Mesothelial cell of epicardium (in vitro differentiated cells): ENCODE data around the gene KLK3. TPM values are rescaled to one million over a fixed set of nuclear protein-coding genes. Genes with fewer than 3 reads are reported as not detected.

ENCODE experiments used
- DNase-seq, 2 experiments: peaks; one replicate each; pipeline ENCODE4 v3.0.0; 2021; ENCODE audit warnings: low spot score in 2 of 2; ENCODE audit not compliant: unreplicated experiment in 2 of 2
- H3K27ac Mint-ChIP-seq: 2 replicates; pipeline ENCODE4 v1.8.0; 2021; ENCODE audit warnings: mixed read lengths
- H3K27me3 Mint-ChIP-seq: 2 replicates; pipeline ENCODE4 v1.8.0; 2021; ENCODE audit warnings: low read depth, mixed read lengths
- H3K36me3 Mint-ChIP-seq: 2 replicates; pipeline ENCODE4 v1.8.0; 2021; ENCODE audit warnings: mixed read lengths
- H3K4me1 Mint-ChIP-seq: 2 replicates; pipeline ENCODE4 v1.8.0; 2021; ENCODE audit warnings: mixed read lengths
- H3K4me3 Mint-ChIP-seq: 2 replicates; pipeline ENCODE4 v1.8.0; 2021; ENCODE audit warnings: mild to moderate bottlenecking, moderate library complexity, mixed read lengths
- H3K9me3 Mint-ChIP-seq: 2 replicates; pipeline ENCODE4 v1.8.0; 2021; ENCODE audit warnings: mixed read lengths
- CTCF ChIP-seq: fragments of 200-600 bp; sonication (generic); IDR thresholded peaks from one replicate; pipeline ENCODE4 v1.5.0; 2021; ENCODE audit warnings: antibody characterized with exemption; ENCODE audit not compliant: unreplicated experiment
- total RNA-seq: library from RNA; stranded (reverse); gene quantifications from 3 replicates; pipeline ENCODE4 v1.2.1, GENCODE V29; 2021

The KLK3 gene
- total RNA-seq, 1 donor from 2014 or later: not detected

- peaks cover 71% of the 10 kb centered on the region for H3K27me3 Mint-ChIP-seq
- no peak for TF ChIP-seq CTCF
- peaks cover 9% of the 10 kb centered on the region for H3K9me3 Mint-ChIP-seq
- H3K4me3 Mint-ChIP-seq: no peak overlapping the region
- no peak for DNase-seq
- H3K36me3 Mint-ChIP-seq: peaks cover 1% of the 10 kb centered on the region
- H3K4me1 Mint-ChIP-seq: peaks cover under 1% of the 10 kb centered on the region
- no peak overlapping the region for H3K27ac Mint-ChIP-seq
Measured at GRCh38 chr19:50843205-50843604, 11.5 kb upstream of the KLK3 start.

GRCh38 chr19:50843701-50844221 lies 11.0 kb upstream of the KLK3 start:
- peaks cover 75% of the 10 kb centered on the region for H3K27me3 Mint-ChIP-seq
- peaks cover 1% of the 10 kb centered on the region for H3K36me3 Mint-ChIP-seq
- DNase-seq: no peak
- no peaks in the 10 kb centered on the region for H3K4me1 Mint-ChIP-seq
- no peak overlapping the region for H3K4me3 Mint-ChIP-seq
- no peak for TF ChIP-seq CTCF
- peaks cover 9% of the 10 kb centered on the region for H3K9me3 Mint-ChIP-seq
- H3K27ac Mint-ChIP-seq: no peak overlapping the region

GRCh38 chr19:50844296-50844935 lies 10.3 kb upstream of the KLK3 start:
- peaks cover 1% of the 10 kb centered on the region for H3K36me3 Mint-ChIP-seq
- peaks cover 76% of the 10 kb centered on the region for H3K27me3 Mint-ChIP-seq

GRCh38 chr19:50850738-50851137 lies 4.0 kb upstream of the KLK3 start:
- no peak for TF ChIP-seq CTCF
- Mint-ChIP-seq H3K27ac (no peak overlapping the region), H3K36me3 (no peaks in the 10 kb centered on the region), H3K4me1 (no peaks in the 10 kb centered on the region), H3K27me3 (peaks cover 60% of the 10 kb centered on the region), H3K4me3 (no peak overlapping the region), H3K9me3 (no peaks in the 10 kb centered on the region)
- no peak for DNase-seq

More at GRCh38 chr19:50844296-50844935, 10.3 kb upstream of the KLK3 start:
- H3K27ac Mint-ChIP-seq: no peak overlapping the region
- DNase-seq: no peak
- H3K4me1 Mint-ChIP-seq: no peaks in the 10 kb centered on the region
- no peak for TF ChIP-seq CTCF
- peaks cover 9% of the 10 kb centered on the region for H3K9me3 Mint-ChIP-seq
- no peak overlapping the region for H3K4me3 Mint-ChIP-seq

GRCh38 chr19:50851620-50852019 lies 3.1 kb upstream of the KLK3 start:
- H3K9me3 Mint-ChIP-seq: no peaks in the 10 kb centered on the region
- H3K27me3 Mint-ChIP-seq: peaks cover 65% of the 10 kb centered on the region
- no peaks in the 10 kb centered on the region for H3K4me1 Mint-ChIP-seq
- no peak for DNase-seq
- no peaks in the 10 kb centered on the region for H3K36me3 Mint-ChIP-seq
- no peak overlapping the region for H3K27ac Mint-ChIP-seq
- no peak for TF ChIP-seq CTCF
- H3K4me3 Mint-ChIP-seq: no peak overlapping the region

GRCh38 chr19:50857366-50857765 lies 2.7 kb downstream of the KLK3 start:
- H3K27me3 Mint-ChIP-seq: peaks cover 82% of the 10 kb centered on the region

More at GRCh38 chr19:50857366-50857765, 2.7 kb downstream of the KLK3 start:
- Mint-ChIP-seq H3K4me3 (no peak overlapping the region), H3K27ac (no peak overlapping the region), H3K9me3 (no peaks in the 10 kb centered on the region), H3K36me3 (no peaks in the 10 kb centered on the region), H3K4me1 (peaks cover 5% of the 10 kb centered on the region)
- TF ChIP-seq CTCF: no peak
- no peak for DNase-seq
